KBM-7 (cell line): ENCODE measurements around the gene RTCB.

Source experiments
- DNase-seq: peaks from one replicate; pipeline ENCODE4 v3.0.0-alpha.2; 2015
- in situ Hi-C: fragments of 300-500 bp; cut with MboI; formaldehyde crosslinking; loops from 2 replicates; pipeline ENCODE4 v1.14.3; 2020; ENCODE audit warnings: low sequenced_read_pairs, low pct_unique_long_range_greater_than_20kb, mixed read lengths

RTCB gene

DNA sequence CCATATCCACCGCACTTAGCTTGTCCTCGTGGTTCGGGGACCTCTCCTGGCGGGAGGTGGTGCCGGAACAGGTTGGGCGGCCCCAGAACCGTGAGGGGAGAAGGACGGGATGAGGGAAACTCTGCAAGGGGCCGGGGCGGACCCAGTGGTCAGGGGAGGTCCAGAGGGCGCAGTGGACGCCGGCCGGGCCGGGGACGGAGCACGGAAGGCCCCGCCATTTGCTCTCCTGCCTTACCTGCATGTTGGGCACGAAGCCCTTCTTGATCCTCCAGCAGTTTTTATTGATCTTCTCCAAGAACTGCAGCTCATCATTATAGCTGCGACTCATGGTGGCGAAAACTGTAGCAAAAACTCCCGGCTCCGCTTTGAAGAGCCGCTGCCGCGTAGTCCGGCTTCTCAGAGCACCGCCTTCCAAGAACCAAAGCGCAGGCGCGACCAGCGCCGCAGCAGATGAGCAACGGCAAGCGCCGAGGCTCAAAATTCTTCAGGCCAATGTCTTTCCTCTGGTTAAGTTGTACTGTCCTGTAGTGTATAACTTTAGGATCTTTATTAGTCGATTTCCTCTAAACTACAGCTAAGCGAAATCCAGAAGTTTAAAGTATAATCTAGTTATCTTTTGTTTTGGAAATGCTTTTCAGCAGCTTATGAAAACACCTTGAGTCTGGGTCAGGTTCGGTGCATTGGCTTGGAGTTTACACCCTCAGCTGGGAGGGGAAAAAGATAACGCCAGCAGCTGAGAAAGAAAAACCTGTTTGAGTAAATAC is at the start of gene RTCB:
Gene RTCB (minus strand): TSS at position 419 of the 764 bp plus-strand sequence. CDS start 91 bp downstream, at position 328.
- in situ Hi-C loops: no loop called here
- peak; percentile 89 for DNase-seq

DNA sequence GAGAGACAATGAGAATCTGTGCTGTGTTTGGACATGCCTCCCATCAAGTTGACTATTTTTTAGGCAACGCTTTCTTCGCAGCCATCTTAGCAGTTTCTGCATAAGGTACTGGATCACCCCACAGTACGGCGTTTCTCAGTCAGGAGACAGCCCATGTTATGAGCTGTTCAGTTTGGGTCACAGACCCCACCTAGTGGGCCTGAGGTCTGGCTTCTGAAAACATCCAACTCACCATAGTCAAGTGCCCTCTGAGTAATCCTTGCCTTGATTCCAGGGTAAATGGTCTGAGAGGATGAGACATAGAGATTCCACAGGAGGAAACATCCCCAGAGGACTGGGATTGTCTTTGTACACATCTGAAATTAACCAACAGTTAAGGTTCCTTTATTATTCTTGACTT is 45.0 kb upstream of the RTCB start:
- in situ Hi-C loops: no loop called here
- DNase-seq: no peak

- in situ Hi-C loops: no loop called here
- DNase-seq: no peak
These were observed 36.9 kb upstream of the RTCB start for GRCh38 chr22:32448980-32449379.

- DNase-seq: no peak
These were observed 34.3 kb upstream of the RTCB start for GRCh38 chr22:32446321-32446720.

DNA sequence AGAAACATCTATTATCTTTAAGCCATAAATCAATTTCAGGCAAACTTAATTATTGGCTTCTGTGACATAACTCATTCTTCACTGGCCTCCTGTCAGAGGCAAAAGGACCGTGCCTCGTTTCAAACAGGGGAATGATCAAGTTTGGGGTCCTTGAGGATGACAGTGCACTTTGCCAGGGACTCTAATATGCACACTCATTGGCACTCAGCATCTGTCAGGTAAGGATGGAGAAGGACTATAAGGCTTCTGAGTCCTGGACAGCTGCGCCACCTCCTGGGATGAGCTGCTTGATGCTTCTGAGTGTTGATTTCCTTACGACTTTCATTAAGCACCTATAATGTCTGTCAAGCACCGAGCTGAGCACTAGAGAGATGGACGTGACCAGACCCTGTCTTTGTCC is 32.0 kb upstream of the RTCB start:
- in situ Hi-C loops: no loop called here
- peak; percentile 36 for DNase-seq

More at GRCh38 chr22:32446321-32446720, 34.3 kb upstream of the RTCB start:
- in situ Hi-C loops: no loop called here

GRCh38 chr22:32430352-32430751 is 18.3 kb upstream of the RTCB start:
- in situ Hi-C loops: no loop called here

GRCh38 chr22:32426881-32427280 is 14.8 kb upstream of the RTCB start:
- in situ Hi-C loops: no loop called here
- DNase-seq: no peak

More at GRCh38 chr22:32430352-32430751, 18.3 kb upstream of the RTCB start:
- no peak for DNase-seq

GRCh38 chr22:32423664-32424063 is 11.6 kb upstream of the RTCB start:
- DNase-seq: no peak
- in situ Hi-C loops: no loop called here

DNA sequence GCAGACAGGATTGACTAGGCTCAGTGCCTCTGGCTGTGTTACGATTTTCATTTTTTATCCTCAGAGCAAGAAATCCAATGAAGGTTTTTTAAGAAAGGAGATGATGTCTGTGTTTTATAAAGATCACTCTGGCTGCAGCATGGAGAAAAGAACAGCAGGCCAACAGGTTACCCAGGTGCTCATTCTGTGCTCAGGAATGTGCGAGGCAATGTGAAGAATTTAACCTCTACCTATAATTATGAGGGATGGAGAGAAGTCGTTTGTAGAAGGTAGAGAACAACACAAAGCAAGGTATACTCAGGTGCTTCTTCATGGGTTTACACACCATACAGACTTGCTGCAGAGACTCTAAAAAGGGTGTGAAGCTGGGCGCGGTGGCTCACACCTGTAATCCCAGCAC is 10.0 kb upstream of the RTCB start:
- in situ Hi-C loops: no loop called here
- DNase-seq: no peak

- in situ Hi-C loops: no loop called here
- DNase-seq: no peak
These were observed 9.4 kb upstream of the RTCB start for GRCh38 chr22:32421484-32421883.

DNA sequence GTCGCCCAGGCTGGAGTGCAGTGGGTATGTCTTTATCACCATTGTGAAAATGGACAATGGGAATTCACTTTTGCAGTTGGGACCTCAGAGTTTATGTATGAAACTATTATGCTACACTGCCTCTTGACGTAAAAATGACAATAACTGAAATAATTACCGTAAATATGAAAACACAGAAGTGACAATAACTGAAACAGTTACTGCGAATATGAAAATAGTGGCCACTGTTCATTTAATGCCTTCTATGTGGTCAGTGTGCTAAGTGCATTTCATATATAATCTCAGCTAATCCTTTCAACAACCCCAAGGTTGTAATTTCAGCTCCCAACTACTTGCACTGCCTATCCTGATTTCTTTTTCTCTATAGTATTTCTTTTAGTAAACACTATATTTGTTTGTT is 5.9 kb upstream of the RTCB start:
- no peak for DNase-seq
- in situ Hi-C loops: no loop called here

DNA sequence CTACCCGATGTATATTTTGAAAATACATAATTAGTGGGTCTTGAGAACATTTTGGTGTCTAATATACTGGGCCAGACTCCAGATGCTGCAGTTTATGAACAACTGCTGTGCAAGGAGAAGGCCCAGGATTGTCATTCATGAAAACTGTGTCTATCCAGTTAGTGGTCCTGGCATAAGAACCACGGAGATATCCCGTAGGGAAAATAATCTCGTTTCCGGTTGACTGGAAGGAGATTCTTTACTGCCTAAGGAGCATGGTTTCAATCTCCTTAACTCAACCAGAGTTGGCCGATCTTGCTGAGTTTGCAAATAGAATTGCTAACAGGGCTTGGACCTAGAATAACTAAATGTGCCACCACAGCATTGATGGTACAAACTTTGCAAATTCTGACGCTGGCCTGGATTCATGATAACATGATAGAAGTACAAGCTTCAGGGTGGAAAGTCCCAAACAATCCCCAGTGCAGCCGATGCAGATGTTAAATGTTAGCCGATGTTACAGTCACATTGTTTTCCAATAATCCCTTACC is 4.6 kb upstream of the RTCB start:
- in situ Hi-C loops: no loop called here
- DNase-seq: no peak

GRCh38 chr22:32414191-32414590 is 2.1 kb upstream of the RTCB start:
- in situ Hi-C loops: no loop called here
- DNase-seq: peak; percentile 20

DNA sequence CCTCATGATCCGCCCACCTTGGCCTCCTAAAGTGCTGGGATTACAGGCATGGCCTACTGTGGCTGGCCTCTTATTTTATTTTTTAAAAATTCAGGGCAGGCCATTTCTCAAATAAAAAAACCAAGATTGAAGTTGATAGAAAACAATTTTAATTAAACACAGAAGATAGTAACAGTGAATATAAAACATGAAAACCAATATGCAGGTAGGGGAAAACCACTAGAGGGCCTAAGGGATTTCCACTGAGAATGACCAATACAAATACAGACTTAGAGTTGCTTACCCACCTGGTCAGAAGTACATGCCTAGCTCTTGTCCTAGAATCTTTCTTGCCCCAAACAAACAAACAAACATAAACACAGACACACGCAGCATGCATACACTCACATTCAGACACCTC is 1.7 kb upstream of the RTCB start:
- peak; percentile 18 for DNase-seq
- in situ Hi-C loops: no loop called here

- in situ Hi-C loops: no loop called here
- no peak for DNase-seq
These were observed 645 bp downstream of the RTCB start for GRCh38 chr22:32411402-32411801.

DNA sequence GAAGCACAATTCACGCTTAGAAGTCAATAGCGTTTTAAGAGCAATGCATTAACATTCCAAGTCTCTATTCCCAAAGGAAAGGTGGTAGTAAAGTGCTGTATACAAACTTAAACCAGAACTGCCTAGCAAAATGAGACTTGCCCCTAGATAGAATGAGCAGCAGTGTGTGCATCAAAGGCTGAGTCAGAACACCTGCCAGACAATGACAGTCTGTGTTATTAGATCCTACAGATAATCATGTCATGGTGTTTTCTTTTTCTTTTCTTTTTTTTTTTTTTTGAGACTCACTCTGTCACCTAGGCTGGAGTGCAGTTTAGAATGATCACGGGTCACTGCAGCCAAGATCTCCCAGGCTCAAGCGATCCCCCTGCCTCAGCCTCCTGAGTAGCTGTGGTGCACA is 1.6 kb downstream of the RTCB start:
- no peak for DNase-seq
- in situ Hi-C loops: no loop called here

DNA sequence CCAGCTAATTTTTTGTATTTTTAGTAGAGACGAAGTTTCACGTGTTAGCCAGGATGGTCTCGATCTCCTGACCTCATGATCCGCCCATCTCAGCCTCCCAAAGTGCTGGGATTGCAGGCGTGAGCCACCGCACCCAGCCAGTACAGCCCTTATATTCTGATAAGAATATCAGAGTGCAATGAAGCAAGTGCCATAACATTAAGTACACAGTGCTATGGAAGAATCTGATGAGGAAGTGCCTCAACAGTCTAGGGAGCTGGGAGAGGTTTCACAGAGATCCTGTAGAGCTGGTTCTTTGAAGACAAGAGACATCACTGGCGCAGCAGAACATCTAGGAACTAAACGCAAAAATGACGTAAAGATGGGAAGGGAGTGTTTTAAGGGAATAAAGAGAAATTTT is 2.1 kb downstream of the RTCB start:
- DNase-seq: no peak
- in situ Hi-C loops: no loop called here

DNA sequence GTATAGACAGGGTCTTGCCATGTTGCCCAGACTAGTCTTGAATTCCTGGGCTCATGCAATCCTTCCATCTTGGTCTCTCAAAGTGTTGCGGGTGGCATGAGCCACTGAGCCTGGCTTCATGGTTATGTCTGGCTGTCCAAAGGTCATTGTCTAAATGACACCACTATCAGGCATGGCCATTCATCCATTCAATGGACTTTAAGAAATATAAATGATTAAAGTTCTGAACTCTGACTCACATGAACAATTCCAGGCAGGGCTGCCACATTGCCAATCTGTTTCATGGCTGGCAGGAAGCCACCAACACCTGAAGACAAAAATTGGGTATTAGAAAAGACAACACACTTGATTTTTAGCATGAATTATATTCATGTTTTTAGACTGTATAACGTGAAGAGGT is 4.1 kb downstream of the RTCB start:
- in situ Hi-C loops: no loop called here
- DNase-seq: no peak

GRCh38 chr22:32407312-32407711 is 4.7 kb downstream of the RTCB start:
- in situ Hi-C loops: no loop called here

GRCh38 chr22:32404021-32404420 is 8.0 kb downstream of the RTCB start:
- in situ Hi-C loops: no loop called here
- DNase-seq: no peak

More at GRCh38 chr22:32407312-32407711, 4.7 kb downstream of the RTCB start:
- no peak for DNase-seq

DNA sequence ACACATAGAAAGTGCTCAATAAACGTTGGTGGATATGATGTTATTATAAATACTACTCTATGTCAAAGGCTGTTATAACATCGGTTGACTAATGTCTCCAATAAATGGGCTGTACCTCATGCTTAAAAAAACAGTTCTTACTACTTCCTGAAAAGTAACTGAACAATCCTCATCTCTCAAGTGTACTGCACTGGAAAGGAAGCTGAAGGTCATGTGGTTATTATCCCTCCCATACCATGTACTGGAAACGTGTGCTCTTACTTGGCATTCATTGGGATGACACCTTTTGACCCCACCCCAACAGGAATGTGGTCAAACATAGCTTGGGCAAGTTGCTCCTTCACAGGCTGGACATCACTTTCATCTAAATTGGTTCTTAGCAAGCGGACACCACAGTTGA is 10.6 kb downstream of the RTCB start:
- no peak for DNase-seq
- in situ Hi-C loops: no loop called here
